Measurements from ENCODE around the gene RAPGEF2. TPM values are rescaled to one million over a fixed set of nuclear protein-coding genes. Genes with fewer than 3 reads are reported as not detected.

RAPGEF2 gene
- total and polyA plus RNA-seq, 9 of the 15 experiments (the other 6 are each of a cell fraction or from before 2014, with no cell fraction given) = 3.1 to 32.6 (median 23.1) TPM

DNA sequence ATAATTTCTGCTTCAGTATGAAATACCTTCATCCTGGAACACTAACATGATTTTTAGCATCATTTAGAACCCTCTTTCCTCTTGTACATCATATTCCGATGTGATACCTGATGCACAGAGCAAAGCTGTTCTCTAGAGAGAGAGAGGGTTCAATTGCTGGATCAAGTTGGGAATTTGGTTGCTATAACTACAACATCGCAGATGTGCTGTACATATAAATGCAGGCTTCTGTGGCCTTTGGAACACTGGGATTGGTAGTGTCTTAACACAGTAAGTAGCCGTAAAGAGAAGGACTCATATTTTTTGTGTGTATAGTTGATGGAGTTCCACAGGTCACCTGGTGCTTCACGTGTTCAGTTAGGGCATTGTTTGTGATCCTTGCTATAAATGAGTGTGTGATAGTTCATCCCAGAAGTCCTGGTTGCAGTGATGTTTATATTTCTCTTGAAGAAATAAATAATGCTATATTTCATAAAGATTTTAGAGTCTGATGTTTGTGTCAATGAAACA, 119.2 kb downstream of the RAPGEF2 start:
- in situ Hi-C loops (cut with MboI) = loop anchor here (25.0 kb wide), 1 partner anchor 985 kb away; no protein-coding TSS in a partner anchor
- Histone ChIP-seq H3K4me1 (replicated peaks in 1 of 2; ENCODE audit: control insufficient read depth in 2 of 2, insufficient read depth in 2 of 2, low read length in 2 of 2) (no peaks in the 10 kb centered on the region), H3K27ac (ENCODE audit: extremely low read depth, low read depth, low read length) (no peak overlapping the region), H3K4me2 (ENCODE audit: insufficient read depth, low read length) (no peak overlapping the region), H3K4me3 (no peak overlapping the region), H3K79me2 (ENCODE audit: control insufficient read depth, insufficient read depth, low read length) (peaks cover 2% of the 10 kb centered on the region; the same call in 1 of the 3 replicates), H3K27me3 (ENCODE audit: control insufficient read depth in 2 of 2, insufficient read depth in 2 of 2, low read length in 2 of 2) (no peaks in the 10 kb centered on the region), H4K20me1 (replicated peaks; ENCODE audit: control insufficient read depth, insufficient read depth, low read length) (0 out of 2 replicates have a peak, but pooled peaks cover 5% of the 10 kb centered on the region), H3K9me1 (ENCODE audit: control insufficient read depth, insufficient read depth, low read length) (no peaks in the 10 kb centered on the region), H3K9me3 (replicated peaks; ENCODE audit: control insufficient read depth, insufficient read depth, low read depth, low read length) (no peaks in the 10 kb centered on the region), H3K9ac (ENCODE audit: insufficient read depth in 1 of 2, low read depth in 2 of 2, low read length in 2 of 2) (no peak overlapping the region), H2AFZ (ENCODE audit: low read depth, low read length) (no peak overlapping the region), H3K36me3 (ENCODE audit: control insufficient read depth, insufficient read depth, low read length) (no peaks in the 10 kb centered on the region)
- no peak for DNase-seq (ENCODE audit: extremely low read depth in 1 of 4, low spot score in 3 of 4)
- ChIA-PET POLR2A (no interaction called here), CTCF (ENCODE audit: low intra/inter-chr PET ratio) (no interaction called here)
- FAIRE-seq = no peak
- WGBS (ENCODE audit: insufficient coverage, low coverage, missing lambda C conversion rate) = 80% methylated on average over 4 of the region's 4 CpGs
- intact Hi-C loops (cut with micrococcal nuclease) = no loop called here
- ATAC-seq = no peak
- no TSS peak for BruUV-seq (replicated peaks)
- TF ChIP-seq KLF16 (IDR thresholded peaks at IDR 0.05) = no peak
- TF ChIP-seq SLC30A9 (CRISPR knock-in tag; IDR thresholded peaks at IDR 0.05) = no peak
- TF ChIP-seq ZNF76 (CRISPR knock-in tag; IDR thresholded peaks at IDR 0.05; ENCODE audit: borderline replicate concordance) = no peak
- no peak for TF ChIP-seq ZNF24 (IDR thresholded peaks at IDR 0.05)
- no peak for TF ChIP-seq GATAD2B (IDR thresholded peaks at IDR 0.05; ENCODE audit: borderline replicate concordance)
- TF ChIP-seq ELK1 (CRISPR knock-in tag; IDR thresholded peaks at IDR 0.05) = no peak
- TF ChIP-seq NFIC (IDR thresholded peaks at IDR 0.05) = no peak
- TF ChIP-seq ZNF551 (CRISPR knock-in tag; IDR thresholded peaks at IDR 0.05) = no peak
- TF ChIP-seq SMAD2 (IDR thresholded peaks at IDR 0.05; ENCODE audit: low read depth, low read length) = no peak
- no peak for TF ChIP-seq ZNF830 (CRISPR knock-in tag; IDR thresholded peaks at IDR 0.05)
- no peak for TF ChIP-seq IFI16 (CRISPR knock-in tag; IDR thresholded peaks at IDR 0.05)
- no peak for TF ChIP-seq E2F3 (CRISPR knock-in tag; IDR thresholded peaks at IDR 0.05)
- TF ChIP-seq, protein P1, sequence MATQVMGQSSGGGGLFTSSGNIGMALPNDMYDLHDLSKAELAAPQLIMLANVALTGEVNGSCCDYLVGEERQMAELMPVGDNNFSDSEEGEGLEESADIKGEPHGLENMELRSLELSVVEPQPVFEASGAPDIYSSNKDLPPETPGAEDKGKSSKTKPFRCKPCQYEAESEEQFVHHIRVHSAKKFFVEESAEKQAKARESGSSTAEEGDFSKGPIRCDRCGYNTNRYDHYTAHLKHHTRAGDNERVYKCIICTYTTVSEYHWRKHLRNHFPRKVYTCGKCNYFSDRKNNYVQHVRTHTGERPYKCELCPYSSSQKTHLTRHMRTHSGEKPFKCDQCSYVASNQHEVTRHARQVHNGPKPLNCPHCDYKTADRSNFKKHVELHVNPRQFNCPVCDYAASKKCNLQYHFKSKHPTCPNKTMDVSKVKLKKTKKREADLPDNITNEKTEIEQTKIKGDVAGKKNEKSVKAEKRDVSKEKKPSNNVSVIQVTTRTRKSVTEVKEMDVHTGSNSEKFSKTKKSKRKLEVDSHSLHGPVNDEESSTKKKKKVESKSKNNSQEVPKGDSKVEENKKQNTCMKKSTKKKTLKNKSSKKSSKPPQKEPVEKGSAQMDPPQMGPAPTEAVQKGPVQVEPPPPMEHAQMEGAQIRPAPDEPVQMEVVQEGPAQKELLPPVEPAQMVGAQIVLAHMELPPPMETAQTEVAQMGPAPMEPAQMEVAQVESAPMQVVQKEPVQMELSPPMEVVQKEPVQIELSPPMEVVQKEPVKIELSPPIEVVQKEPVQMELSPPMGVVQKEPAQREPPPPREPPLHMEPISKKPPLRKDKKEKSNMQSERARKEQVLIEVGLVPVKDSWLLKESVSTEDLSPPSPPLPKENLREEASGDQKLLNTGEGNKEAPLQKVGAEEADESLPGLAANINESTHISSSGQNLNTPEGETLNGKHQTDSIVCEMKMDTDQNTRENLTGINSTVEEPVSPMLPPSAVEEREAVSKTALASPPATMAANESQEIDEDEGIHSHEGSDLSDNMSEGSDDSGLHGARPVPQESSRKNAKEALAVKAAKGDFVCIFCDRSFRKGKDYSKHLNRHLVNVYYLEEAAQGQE (IDR thresholded peaks at IDR 0.05; ENCODE audit: borderline replicate concordance) = no peak
- TF ChIP-seq, protein P1 (CRISPR knock-in tag; IDR thresholded peaks at IDR 0.05; ENCODE audit: low read depth) = no peak
- no peak for TF ChIP-seq SUPT5H (IDR thresholded peaks at IDR 0.05)
- TF ChIP-seq NFYB (IDR thresholded peaks at IDR 0.05; ENCODE audit: extremely low read depth, insufficient read length) = no peak
- no peak for TF ChIP-seq PTBP1 (IDR thresholded peaks at IDR 0.05; ENCODE audit: low read depth, low read length)
- TF ChIP-seq ETV1 (tag; conservative IDR thresholded peaks at IDR 0.05; ENCODE audit: low read depth) = no peak
